ENCODE results near the gene MAP3K21.

MAP3K21 gene

GRCh38 chr1:233327651-233328141 is at the start of gene MAP3K21:
Gene MAP3K21 (plus strand): TSS chr1:233327724. CDS start chr1:233328029, 305 bp downstream.
- H3K27me3 ChIP-seq = peaks cover 6 to 21% (median 14%) of the 10 kb centered on the region in 11 experiments; a peak in 20 of 22 replicates

DNA sequence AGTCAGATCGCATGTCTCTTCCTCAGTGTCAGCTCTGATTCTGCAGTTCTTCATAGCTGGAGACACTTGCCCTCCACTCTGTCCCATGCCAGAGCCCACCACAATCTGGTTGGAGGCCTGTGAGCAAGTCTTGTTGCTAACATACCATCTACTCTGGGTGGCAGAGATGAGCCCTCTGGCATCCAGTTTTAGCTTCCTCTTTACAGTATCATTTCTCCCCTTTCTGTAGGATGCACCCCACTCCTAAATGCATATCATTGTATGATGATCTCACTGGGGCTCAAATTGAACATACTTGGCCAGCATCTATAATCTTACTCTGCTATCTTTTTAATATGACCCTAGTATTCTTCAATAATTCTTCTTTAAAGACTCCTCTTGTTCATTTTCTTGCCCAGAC is 48.9 kb upstream of the MAP3K21 start:
- H3K9ac ChIP-seq = no peak overlapping the region
- H3K27me3 ChIP-seq = no peaks in the 10 kb centered on the region
- no peaks in the 10 kb centered on the region for H3K9me3 ChIP-seq (replicated peaks in 1 of 11)
- H3K4me2 ChIP-seq = peak overlapping the region in 5 of 11 experiments; percentile 36 to 66 (median 58); a peak in 9 of 22 replicates
- H3K4me1 ChIP-seq = peaks cover 19 to 52% (median 33%) of the 10 kb centered on the region in 10 experiments
- H4K20me1 ChIP-seq = no peaks in the 10 kb centered on the region
- no peak for TF ChIP-seq Cebpa-rat (IDR thresholded peaks at IDR 0.05)
- H3K36me3 ChIP-seq = peaks cover 0 to 3% (median 0%) of the 10 kb centered on the region in 11 experiments; a peak in 1 of 22 replicates
- H3K4me3 ChIP-seq = no peak overlapping the region
- peak overlapping the region in 2 of 11 experiments; percentile 3 to 54; a peak in 2 of 22 replicates for H3K27ac ChIP-seq

More at GRCh38 chr1:233327651-233328141, at the start of gene MAP3K21:
- Histone ChIP-seq H3K36me3 (no peaks in the 10 kb centered on the region), H3K9me3 (replicated peaks in 1 of 11) (no peaks in the 10 kb centered on the region), H3K4me1 (peaks cover 12 to 27% (median 22%) of the 10 kb centered on the region in 10 experiments), H3K27ac (peak within 1 kb of the TSS; percentile 71 to 86 (median 76)), H3K4me3 (peak within 1 kb of the TSS; percentile 66 to 79 (median 76)), H4K20me1 (peaks cover 0 to 6% (median 0%) of the 10 kb centered on the region in 11 experiments; a peak in 5 of 22 replicates), H3K9ac (peak within 1 kb of the TSS; percentile 73 to 91 (median 82)), H3K4me2 (peak within 1 kb of the TSS; percentile 88 to 100 (median 100))
- TF ChIP-seq Cebpa-rat (IDR thresholded peaks at IDR 0.05) = no peak

GRCh38 chr1:233279971-233280370 is 47.6 kb upstream of the MAP3K21 start:
- Histone ChIP-seq H3K27ac (no peak overlapping the region), H3K4me1 (peaks cover 19 to 52% (median 33%) of the 10 kb centered on the region in 10 experiments), H3K36me3 (peaks cover 0 to 3% (median 0%) of the 10 kb centered on the region in 11 experiments; a peak in 1 of 22 replicates), H3K4me2 (peak overlapping the region in 1 of 11 experiments; percentile 79; a peak in 1 of 22 replicates), H3K4me3 (no peak overlapping the region), H3K9me3 (replicated peaks in 1 of 11) (no peaks in the 10 kb centered on the region), H4K20me1 (no peaks in the 10 kb centered on the region), H3K27me3 (no peaks in the 10 kb centered on the region), H3K9ac (no peak overlapping the region)
- no peak for TF ChIP-seq Cebpa-rat (IDR thresholded peaks at IDR 0.05)

DNA sequence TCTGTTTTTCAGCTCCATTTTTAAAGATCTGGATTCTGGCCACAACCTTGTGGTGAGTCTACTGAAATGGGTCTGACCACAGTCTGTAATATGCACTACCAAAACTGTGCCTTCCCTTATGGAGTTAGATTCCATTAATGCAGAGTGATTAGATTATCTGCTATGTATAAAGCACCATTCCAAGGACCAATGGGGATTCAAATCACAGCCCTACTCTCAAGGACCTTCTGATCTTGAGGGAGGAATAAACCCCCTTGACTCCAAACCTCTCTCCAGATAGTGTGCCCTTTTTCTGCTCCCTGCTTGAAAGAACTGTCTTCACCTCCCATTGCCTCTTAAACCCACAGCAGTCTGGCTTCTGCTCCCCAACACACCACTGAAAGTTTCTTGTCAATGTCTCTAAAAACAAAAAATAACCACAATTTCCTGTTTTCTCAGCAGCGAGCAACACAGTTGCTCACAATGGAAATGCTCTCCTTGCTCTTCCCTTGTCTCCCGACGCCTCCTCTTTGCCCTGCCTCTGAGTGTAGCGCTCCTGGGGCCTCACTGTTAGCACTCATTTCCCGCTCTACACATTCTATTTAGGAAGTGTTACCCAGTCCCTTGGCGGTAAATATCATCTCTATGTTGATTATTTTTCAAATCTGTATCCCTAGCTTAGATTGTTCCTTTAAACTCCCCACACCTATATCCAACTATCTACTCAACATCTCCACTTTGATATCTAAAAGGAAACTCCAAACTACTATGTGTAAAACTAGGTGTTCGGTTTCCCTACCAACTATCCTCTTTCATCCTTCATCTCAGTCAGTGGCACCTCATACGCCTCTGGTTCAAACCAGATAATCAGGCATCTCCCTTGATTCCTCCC is 45.6 kb upstream of the MAP3K21 start:
- no peak for TF ChIP-seq Cebpa-rat (IDR thresholded peaks at IDR 0.05)
- Histone ChIP-seq H3K9me3 (replicated peaks in 1 of 11) (no peaks in the 10 kb centered on the region), H3K4me1 (peaks cover 19 to 50% (median 33%) of the 10 kb centered on the region in 10 experiments), H3K4me3 (peak overlapping the region in 3 of 10 experiments; percentile 8 to 13 (median 10); a peak in 3 of 20 replicates), H3K9ac (peak overlapping the region in 5 of 11 experiments; percentile 19 to 60 (median 53); a peak in 6 of 22 replicates), H4K20me1 (no peaks in the 10 kb centered on the region), H3K27ac (peak overlapping the region in 9 of 11 experiments; percentile 30 to 74 (median 61); a peak in 16 of 22 replicates), H3K27me3 (no peaks in the 10 kb centered on the region), H3K4me2 (peak overlapping the region; percentile 61 to 92 (median 81)), H3K36me3 (peaks cover 0 to 1% (median 0%) of the 10 kb centered on the region in 11 experiments; a peak in 2 of 22 replicates)

DNA sequence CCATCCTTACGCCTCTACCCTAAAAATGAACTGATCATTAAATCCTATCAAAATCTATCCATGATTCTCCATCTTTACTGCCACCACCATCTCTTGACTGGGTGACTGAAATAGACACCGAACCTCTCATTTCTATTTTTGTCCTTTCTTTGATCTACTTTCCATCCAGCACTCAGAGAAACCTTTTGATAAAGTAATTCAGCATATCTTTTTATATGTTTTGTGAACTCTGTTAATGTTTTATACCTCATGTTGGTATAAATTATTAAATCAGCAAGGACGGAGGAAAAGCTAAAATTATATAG is 45.0 kb upstream of the MAP3K21 start:
- no peaks in the 10 kb centered on the region for H4K20me1 ChIP-seq
- no peak for TF ChIP-seq Cebpa-rat (IDR thresholded peaks at IDR 0.05)
- H3K4me2 ChIP-seq = peak overlapping the region; percentile 61 to 92 (median 81)
- peak overlapping the region in 6 of 11 experiments; percentile 22 to 74 (median 71); a peak in 7 of 22 replicates for H3K27ac ChIP-seq
- H3K36me3 ChIP-seq = peaks cover 0 to 6% (median 0%) of the 10 kb centered on the region in 11 experiments; a peak in 2 of 22 replicates
- H3K27me3 ChIP-seq = no peaks in the 10 kb centered on the region
- 0 out of 22 replicates have a peak overlapping the region, but pooled peaks of 1 of the 11 experiments have one; percentile 48 for H3K9ac ChIP-seq
- no peak overlapping the region for H3K4me3 ChIP-seq
- peaks cover 19 to 44% (median 31%) of the 10 kb centered on the region in 10 experiments for H3K4me1 ChIP-seq
- H3K9me3 ChIP-seq (replicated peaks in 1 of 11) = no peaks in the 10 kb centered on the region

DNA sequence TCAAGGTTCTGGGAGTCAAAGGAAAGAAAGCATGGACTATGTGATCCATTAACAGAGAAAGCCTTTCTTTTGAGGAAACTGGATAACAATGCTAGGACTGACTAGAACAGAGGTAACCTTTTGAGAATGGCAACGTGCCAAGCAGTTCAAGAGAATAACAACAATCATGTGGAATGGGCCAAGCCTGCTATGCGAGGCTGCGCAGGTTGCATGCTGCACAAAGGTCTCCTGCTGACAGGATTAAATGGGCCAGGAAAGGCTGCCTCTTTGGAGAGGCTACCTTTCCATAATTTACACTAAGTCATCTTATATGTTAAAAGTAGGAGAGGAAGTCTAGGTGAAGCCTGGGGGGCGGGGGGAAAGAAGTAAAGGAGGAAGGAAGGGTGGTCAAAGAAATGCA is 37.8 kb upstream of the MAP3K21 start:
- peaks cover 1 to 45% (median 10%) of the 10 kb centered on the region in 10 experiments; a peak in 16 of 20 replicates for H3K4me1 ChIP-seq
- no peak overlapping the region for H3K4me3 ChIP-seq
- H3K4me2 ChIP-seq = no peak overlapping the region
- TF ChIP-seq Cebpa-rat (IDR thresholded peaks at IDR 0.05) = no peak
- peaks cover 0 to 8% (median 0%) of the 10 kb centered on the region in 11 experiments; a peak in 3 of 22 replicates for H3K36me3 ChIP-seq
- H3K9me3 ChIP-seq (replicated peaks in 1 of 11) = no peaks in the 10 kb centered on the region
- no peak overlapping the region for H3K27ac ChIP-seq
- no peaks in the 10 kb centered on the region for H4K20me1 ChIP-seq
- H3K9ac ChIP-seq = no peak overlapping the region
- no peaks in the 10 kb centered on the region for H3K27me3 ChIP-seq

DNA sequence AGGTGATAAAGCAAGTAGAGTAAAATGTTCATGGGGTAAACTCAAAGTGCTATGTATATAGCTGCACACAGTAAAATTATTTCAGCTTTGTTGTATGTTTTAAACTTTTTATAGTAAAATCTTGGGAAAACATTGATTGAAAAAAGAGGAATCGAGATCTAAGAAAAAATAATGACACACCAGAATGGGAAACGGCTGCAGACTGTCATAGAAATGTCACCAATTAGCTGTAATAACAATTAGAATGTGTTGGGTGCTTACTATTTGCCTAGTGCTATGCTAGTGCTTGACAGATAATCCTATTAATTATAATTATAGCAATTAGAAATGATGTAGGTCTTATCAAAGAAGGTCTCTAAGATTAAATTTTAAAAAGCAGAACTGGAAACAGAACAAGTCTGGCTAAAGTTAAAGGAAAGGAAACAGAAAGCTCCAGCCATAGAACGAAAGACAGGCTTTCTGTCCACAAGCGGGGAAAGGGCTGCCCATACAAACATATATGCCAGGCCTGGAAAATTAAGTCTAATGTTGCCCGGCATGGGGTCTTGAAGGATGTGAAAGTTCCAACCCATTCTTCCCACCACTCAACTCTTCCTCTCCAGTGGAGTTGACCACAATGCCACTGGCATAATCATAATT is 37.0 kb upstream of the MAP3K21 start:
- no peaks in the 10 kb centered on the region for H3K27me3 ChIP-seq
- H3K9ac ChIP-seq = peak overlapping the region in 1 of 11 experiments; percentile 3; a peak in 2 of 22 replicates
- H3K4me2 ChIP-seq = peak overlapping the region in 5 of 11 experiments; percentile 48 to 78 (median 62); a peak in 10 of 22 replicates
- H3K4me3 ChIP-seq = no peak overlapping the region
- H3K27ac ChIP-seq = peak overlapping the region in 4 of 11 experiments; percentile 3 to 38 (median 31); a peak in 5 of 22 replicates
- peaks cover 0 to 8% (median 0%) of the 10 kb centered on the region in 11 experiments; a peak in 3 of 22 replicates for H3K36me3 ChIP-seq
- H3K4me1 ChIP-seq = peaks cover 8 to 50% (median 15%) of the 10 kb centered on the region in 10 experiments; a peak in 17 of 20 replicates
- H4K20me1 ChIP-seq = no peaks in the 10 kb centered on the region
- TF ChIP-seq Cebpa-rat (IDR thresholded peaks at IDR 0.05) = no peak
- H3K9me3 ChIP-seq (replicated peaks in 1 of 11) = no peaks in the 10 kb centered on the region

DNA sequence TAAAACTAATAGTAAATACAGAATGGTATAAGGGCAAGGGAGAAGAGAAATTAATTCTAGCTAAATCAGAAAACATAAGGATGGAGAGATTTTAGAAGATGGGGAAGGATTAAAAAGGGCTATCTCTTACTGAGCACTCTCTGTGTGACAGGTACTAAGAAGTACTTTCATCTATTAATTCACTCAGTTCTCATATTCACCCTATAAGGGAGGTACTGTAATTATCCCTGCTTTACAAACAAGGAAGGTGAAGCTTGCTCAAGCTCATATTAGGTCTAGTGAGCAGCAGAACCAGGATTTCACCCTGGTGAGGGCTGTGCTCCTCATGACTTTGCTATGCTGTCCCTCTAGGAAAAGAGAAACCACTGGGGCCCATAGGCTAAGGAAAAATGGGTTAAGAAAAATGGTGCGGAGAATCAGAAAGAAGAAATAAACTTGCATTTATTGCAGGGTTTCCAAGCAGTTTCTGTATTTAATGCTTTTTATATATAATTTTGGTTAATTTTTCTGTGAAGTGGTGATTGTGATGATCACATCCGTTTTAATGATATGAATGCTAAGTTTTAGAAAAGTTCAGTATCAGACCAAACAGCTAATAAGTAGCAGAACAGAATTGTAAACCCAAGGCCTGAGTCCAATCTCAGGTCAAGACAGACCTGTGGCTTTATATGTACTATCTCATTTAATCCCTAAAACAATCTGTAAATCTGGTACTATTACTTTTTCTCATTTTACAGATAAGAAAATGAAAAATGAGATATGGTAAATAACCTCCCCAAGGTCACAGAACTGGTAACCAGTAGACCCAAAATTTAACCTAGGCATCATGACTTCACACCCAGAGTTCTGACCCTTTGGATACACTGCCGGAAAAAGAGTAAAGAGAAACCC is 33.7 kb upstream of the MAP3K21 start:
- H3K9ac ChIP-seq = no peak overlapping the region
- H3K4me2 ChIP-seq = peak overlapping the region in 4 of 11 experiments; percentile 16 to 97 (median 88); a peak in 8 of 22 replicates
- no peak overlapping the region for H3K4me3 ChIP-seq
- H3K36me3 ChIP-seq = no peaks in the 10 kb centered on the region; a peak in 1 of 22 replicates
- H3K27ac ChIP-seq = no peak overlapping the region
- H3K4me1 ChIP-seq = peaks cover 17 to 57% (median 23%) of the 10 kb centered on the region in 10 experiments
- H4K20me1 ChIP-seq = no peaks in the 10 kb centered on the region
- no peaks in the 10 kb centered on the region for H3K27me3 ChIP-seq
- no peak for TF ChIP-seq Cebpa-rat (IDR thresholded peaks at IDR 0.05)
- no peaks in the 10 kb centered on the region for H3K9me3 ChIP-seq (replicated peaks in 1 of 11)

Data from BLaER1 treated with 17β-estradiol and CSF1 and Interleukin-3, amounts not matched to agents 10 nM and 100 nM (cell line).